GM20000 (cell line): ENCODE data around the gene IGF1R.
"Not testable (repeated sequence)": the region's sequence is repeated elsewhere in the genome, so short reads cannot be mapped to it uniquely, and the experiment has no call there.

ENCODE experiments used
- DNase-seq: peaks from one replicate; pipeline ENCODE4 v3.0.0; 2012; ENCODE audit warnings: low spot score
- TF ChIP-seq, protein P1 (sequence below): IDR thresholded peaks from 2 replicates; pipeline ENCODE4 v1.5.1; 2012; ENCODE audit warnings: mild to moderate bottlenecking, control low read depth; ENCODE audit errors: extremely low read depth, missing control alignments

Gene IGF1R

DNA sequence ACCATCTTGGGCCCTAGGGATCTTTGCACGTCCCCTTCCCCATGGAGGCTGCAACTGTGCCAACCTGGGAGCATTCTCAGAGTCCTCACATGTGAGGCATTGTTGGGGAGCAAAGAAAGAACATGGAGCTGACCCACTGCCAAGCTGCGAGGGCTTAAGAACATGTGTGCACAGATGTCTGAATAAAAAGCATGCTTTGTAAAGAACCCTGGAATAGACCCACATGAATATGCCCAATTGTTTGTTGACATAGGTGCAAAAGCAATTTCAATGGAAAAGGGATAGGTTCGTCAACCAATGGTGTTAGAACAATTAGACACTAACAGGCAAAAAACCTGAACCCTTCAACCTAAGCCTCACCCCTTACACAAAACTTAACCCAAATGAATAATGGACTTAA, 349.9 kb downstream of the IGF1R start:
- TF ChIP-seq, protein P1, sequence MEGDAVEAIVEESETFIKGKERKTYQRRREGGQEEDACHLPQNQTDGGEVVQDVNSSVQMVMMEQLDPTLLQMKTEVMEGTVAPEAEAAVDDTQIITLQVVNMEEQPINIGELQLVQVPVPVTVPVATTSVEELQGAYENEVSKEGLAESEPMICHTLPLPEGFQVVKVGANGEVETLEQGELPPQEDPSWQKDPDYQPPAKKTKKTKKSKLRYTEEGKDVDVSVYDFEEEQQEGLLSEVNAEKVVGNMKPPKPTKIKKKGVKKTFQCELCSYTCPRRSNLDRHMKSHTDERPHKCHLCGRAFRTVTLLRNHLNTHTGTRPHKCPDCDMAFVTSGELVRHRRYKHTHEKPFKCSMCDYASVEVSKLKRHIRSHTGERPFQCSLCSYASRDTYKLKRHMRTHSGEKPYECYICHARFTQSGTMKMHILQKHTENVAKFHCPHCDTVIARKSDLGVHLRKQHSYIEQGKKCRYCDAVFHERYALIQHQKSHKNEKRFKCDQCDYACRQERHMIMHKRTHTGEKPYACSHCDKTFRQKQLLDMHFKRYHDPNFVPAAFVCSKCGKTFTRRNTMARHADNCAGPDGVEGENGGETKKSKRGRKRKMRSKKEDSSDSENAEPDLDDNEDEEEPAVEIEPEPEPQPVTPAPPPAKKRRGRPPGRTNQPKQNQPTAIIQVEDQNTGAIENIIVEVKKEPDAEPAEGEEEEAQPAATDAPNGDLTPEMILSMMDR = no peak
- no peak for DNase-seq

DNA sequence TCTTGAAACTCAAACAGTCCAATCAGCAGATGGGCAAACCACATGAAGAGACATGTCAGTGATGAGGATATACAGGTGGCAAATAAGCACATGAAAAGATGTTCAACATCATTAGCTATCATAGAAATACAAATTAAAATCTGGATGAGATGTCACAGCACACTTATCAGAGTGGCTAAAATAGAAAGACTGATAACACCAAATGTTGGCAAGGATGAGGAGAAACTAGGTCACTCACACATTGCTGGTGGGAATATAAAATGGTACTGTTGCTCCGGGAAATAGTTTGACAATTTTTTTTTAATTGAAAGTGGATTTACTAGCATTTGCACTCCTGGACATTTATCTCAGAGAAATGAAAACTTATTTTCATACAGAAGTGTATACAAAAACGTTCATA, 350.9 kb downstream of the IGF1R start:
- no peak for DNase-seq
- TF ChIP-seq, protein P1 = no peak

DNA sequence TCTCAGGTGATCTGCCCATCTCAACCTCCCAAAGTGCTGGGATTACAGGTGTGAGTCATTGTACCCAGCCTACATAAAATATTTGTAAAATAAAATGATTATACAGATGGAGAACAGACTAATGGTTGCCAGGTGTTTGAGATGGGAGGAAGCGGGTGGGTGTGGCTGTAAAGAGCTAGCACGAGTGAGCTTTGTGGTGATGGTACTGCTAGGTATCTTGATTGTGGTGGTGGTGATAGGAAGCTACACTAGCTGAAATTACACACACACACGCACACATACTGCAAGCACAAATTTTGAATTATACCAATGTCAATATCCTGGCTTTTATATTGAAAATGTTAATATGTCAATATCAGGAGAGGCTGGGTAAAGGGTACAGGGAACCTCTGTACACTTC, 353.9 kb downstream of the IGF1R start:
- TF ChIP-seq, protein P1 = no peak
- no peak for DNase-seq

DNA sequence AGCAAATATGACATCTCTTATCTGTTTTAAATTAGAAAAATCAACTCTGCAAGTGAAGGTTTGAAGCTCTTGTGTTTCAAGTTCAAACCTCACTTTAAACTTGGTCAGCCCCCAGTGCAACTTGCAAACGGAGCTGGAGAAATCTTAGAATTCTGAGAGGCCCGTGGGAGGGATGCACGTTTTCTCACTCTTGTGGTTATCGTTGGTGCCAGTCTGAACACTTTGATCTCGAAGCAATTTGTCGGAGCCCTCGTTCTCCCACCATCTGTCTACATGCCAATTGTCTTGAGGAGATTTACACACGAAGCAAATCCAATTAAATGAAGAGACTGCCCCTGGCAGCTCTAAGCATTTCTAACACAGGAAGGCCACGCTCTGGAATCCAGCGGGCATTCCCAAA, 355.0 kb downstream of the IGF1R start:
- DNase-seq = not testable (repeated sequence)

DNA sequence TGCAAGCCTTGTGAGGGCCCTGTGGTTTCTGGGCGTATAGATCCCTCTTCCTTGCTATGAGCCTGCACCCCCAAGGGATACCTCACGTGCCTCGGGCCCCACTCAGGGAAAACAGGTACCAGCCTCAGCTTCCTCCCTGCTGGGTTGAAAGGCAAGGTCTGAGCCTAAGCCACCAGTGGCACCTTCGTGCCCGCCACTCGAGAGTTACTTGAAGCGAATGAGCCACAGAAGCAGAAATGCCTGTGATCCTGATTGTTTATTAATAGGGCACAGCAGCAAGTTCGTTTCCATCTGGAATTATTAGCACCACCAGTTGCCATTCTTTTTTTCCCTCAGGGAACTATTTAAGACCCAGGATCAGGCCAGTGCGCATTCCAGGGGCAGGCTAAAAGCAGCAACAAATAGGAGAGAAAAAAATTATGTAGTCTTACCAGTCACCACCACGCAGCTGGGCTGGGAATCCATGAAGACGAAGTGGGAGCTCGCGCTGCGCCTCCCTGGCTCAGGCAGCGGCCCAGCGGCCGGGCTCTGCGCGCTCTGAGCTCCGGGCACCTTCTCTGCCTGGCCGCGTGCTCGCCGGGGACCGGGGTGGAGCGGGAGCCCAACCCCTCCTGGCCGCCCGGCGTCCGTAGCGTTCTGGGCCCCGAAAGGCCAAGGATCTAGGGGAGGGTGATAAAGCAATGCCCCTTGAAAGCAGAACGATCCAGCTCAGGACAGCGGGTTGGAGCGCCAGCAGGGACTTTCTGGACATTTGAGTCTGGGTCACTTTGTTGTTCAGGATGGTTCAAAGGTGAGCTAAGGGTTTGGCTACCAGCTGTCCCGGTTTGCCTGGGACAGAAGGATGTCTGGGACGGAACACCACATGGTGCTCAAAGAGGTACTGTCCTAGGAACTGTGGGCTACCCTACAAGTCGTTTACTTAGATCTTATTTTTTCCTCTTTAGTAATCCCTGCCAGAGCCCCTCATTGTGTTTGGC, 356.9 kb downstream of the IGF1R start:
- not testable (repeated sequence) for DNase-seq

DNA sequence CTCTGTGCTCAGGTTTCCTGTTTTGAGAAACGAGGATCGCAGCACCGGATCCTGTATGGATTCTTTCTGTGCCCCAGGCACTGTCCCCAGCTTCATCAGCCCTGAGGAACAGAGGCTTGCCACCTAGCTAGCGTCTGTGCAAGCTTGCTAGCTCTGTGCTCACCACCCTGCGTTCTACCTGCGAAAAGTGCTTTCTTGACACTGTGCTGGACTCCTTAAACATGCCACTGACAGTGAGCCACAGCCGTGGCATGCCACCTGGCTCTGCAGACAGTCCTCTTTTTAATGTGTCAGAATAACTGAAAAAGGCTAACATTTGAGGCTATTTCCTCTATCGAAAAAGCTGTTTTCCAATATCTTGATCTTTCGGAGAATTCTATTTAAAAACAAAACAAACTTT, 357.8 kb downstream of the IGF1R start:
- TF ChIP-seq, protein P1 = no peak
- DNase-seq = no peak

DNA sequence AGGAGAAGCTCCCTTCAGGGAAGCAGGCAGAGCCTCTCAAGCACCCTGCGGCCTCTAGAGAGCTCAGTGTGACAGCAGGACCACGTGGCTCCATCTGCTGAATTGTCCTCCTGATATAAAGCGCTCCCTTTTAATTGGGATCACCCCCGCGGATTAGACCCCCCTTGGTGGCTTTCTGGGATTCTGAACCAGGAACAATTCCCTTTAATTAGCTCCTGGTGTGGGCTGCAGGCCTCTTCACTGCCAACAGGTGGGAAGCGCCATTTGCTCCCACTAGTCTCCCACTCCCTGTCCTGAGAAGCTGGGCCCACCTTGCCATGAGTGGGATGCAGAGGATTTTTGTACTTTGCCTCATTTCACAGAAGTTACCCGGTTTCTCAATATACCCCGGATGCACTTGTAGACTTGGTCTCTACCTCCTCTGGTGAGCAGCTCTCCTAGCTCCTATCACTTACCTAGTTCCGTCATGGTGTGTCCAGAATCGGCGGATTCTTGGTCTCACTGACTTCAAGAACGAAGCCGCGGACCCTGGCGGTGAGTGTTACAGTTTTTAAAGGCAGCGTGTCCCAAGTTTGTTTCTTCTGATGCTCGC, 358.7 kb downstream of the IGF1R start:
- no peak for DNase-seq
- TF ChIP-seq, protein P1 = no peak

DNA sequence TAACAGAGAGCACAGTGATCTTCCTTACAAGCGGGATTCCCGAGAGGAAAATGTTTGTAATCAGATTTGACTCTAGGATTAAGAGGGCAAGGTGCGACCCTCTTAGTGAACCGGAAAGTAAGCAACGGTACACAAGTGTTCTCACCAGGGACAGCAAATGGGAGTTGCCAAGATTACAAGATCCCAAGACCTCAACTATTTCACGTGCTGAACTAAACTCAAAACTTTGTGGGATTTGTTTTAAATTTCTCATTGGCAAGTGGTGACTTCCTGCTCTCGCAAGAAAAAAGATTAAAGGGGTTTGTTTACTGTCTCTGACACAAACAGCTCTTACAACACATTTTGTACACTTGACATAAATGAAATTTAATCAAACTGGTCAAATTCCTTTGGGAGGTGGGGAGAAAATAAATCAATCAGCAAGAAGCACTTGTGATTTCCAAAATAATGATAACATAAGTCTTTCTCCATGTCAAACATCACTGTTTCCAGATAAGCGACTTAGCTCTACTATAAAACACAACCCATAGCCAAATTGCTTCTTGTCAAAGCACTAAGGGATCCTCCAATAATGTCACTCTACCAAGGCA, 361.5 kb downstream of the IGF1R start:
- no peak for DNase-seq
- TF ChIP-seq, protein P1 = no peak
